Medulla oblongata (tissue), 1 donor: ENCODE measurements around the gene PDAP1.
A peak's percentile ranks its signal among the peaks of the same experiment; 100 is the strongest.
"Not testable (repeated sequence)": the region's sequence is repeated elsewhere in the genome, so short reads cannot be mapped to it uniquely, and the experiment has no call there.

Source experiments
- DNase-seq: peaks from one replicate; pipeline ENCODE4 v3.0.0-alpha.2; 2015; ENCODE audit errors: extremely low spot score

PDAP1 gene

DNA sequence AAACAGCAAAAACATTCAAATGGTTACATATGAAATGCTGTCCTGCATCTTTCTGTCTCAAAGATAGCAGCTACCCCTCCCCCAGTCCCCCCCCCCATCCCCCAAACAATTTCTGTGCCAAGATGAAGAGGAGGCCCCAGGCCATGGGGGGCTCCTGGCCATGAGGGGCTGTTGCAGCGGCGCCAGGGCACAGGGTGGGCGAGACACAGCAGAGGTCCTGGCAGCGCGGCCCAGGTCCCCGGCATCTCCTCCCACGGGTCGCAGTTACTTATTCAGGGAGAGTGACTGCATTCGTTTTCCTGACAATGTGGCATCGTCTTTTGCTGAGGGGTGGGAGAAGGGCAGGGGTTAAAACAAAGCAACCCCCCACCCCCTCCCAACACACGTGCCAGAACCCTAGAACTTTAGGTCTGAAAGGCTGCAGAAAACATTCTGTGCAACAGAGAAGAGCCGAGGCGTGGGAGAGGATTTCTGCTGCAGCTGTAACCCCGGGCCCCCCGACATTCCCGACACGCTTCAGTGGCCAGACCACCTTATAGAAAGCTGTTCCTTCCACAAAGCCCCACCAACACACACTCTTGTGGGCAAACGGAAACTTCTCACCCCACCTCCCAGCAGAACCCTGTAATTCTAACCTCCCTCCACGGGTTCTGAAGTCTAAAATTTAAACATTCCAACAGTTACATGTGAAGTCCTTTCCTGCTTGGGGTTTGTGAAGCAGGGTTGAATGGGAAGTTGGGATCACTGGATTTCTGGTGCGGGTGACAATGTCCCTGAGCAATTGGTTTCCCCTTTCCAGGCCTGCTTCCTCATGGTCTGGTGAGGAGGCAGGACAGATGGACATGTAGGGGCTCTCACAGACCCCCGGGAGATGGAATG is 11.7 kb downstream of the PDAP1 start:
- DNase-seq, result no peak

DNA sequence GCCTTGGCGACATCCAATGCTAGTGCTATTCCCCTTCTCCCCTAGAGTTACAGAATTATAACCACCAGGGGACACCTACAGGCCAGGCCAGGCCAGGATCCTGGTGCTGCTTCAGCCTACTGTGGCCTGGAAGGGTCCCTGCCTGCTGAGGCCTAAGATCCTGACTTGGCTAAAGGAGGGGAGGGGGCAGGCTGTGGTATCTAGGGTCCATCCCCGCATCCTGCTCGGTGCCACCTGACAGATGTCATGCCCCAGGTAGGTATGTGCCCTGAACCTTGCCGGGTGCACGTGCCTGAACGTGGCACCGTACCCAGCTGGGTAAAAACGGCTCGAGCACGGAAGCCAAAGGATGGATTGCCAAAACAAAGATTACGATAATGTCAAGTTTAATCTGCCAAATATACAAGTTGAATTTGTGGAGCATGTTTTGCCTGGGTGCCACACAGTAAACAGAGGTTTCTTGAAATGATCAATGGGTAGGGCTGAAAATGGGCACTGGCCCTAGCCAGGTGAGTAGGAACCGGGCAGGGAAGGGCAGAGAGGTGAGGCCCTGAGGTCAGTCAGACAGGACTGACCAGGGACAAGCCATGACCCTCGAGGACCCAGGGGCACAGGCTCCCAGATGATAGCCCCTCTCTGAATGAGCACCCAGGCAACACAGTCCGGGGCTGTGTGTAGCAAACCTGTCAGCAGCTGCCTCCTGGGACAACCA is 12.6 kb downstream of the PDAP1 start:
- no peak for DNase-seq

DNA sequence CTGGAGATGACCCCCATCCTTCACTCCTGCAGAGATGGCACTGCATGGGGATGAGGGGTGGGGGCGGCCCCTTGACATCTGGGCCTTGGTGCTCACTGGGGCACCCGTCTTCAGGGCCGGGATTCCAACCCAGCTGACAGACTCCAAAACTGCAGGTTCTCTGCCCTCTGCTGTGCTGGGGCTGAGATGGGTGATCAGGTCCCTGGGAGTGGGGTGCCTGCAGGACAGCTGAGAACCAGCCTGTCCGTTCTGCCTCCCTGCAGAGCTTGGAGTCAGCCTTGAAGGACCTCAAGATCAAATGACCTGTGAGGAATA is 14.3 kb downstream of the PDAP1 start:
- DNase-seq, result no peak

DNA sequence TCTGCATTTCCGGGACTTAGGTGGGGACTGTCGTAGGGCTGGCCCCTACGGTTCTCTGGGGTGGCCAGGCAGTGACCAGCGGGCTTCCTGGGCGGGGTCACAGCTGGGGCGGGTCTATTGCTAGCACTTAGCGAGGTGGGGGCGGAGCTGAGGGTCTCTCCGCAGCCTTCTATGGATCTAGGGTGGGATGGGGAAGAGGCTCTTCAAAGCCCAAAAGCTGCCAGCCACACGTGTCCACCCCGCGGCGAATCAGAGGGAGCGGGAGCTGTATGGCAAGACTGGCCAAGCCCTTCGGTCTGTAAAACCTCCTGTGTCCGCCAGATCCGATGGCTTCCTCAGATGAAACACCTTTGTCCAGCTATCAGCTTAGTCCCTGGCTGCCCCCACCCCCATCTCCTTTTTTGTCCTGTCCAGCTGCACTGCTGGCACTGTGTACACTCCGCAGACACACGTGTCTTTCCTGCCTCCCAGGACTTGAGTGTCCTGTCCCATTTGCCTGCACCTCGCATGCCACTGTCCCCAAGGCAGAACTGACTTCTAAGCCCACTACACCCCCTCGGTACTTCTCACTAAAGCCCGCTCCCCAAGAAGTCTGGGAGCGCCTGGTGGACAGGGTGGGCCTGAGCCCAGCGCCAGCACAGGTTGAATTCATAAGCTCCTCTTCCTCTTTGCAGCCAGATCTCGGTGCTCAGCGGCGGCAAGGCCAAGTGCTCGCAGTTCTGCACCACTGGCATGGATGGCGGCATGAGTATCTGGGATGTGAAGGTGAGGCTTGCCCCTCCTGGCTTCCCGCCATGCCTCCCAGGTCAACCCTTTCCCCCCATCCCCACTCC is 14.8 kb downstream of the PDAP1 start:
- no peak for DNase-seq

DNA sequence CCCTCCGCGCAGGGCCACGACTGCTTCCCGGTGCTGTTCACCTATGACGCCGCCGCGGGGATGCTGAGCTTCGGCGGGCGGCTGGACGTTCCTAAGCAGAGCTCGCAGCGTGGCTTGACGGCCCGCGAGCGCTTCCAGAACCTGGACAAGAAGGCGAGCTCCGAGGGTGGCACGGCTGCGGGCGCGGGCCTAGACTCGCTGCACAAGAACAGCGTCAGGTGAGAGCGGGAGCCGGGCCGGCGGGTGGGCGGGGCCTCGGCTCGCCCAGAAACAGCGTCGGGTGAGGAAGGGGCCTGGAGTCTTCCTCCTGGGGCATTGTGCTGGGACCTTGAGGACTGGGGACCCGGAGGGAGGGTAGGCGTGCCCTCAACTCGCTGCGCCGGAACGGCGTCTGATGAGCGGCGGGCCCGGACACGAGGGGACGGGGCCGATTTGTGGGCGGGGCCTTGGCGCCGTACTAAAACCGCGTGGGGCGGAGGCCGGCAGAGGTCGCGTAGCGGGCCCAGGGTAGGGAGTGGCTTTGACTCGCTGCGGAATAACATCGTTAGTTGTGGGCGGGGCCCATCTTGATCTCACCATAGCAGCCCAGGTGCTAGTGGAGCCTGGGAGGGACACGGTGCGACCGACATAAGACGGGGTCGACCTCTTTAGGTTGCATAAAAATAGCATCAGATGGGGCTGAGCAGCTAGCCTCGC is 15.6 kb downstream of the PDAP1 start:
- peak; percentile 19 for DNase-seq

DNA sequence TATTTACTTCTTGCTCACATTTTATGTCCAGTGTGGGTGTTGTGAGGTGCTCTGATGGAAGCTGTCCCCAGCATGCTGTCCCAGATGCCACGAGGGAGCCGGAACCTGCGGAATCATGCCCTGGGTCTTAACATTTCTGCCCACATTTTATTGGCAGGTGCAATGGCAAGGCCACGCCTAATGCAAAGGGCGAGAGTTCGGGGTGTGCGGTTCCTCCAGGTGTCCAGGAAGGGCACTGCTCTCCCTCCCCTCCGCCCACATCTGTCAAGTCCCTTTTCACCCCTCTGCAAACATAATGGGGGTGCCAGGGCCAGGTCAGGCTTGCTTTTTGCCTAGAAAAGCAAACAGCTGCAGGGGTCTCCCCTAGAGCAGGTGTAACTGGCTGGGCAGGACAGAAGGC is 16.4 kb downstream of the PDAP1 start:
- DNase-seq, result no peak

DNA sequence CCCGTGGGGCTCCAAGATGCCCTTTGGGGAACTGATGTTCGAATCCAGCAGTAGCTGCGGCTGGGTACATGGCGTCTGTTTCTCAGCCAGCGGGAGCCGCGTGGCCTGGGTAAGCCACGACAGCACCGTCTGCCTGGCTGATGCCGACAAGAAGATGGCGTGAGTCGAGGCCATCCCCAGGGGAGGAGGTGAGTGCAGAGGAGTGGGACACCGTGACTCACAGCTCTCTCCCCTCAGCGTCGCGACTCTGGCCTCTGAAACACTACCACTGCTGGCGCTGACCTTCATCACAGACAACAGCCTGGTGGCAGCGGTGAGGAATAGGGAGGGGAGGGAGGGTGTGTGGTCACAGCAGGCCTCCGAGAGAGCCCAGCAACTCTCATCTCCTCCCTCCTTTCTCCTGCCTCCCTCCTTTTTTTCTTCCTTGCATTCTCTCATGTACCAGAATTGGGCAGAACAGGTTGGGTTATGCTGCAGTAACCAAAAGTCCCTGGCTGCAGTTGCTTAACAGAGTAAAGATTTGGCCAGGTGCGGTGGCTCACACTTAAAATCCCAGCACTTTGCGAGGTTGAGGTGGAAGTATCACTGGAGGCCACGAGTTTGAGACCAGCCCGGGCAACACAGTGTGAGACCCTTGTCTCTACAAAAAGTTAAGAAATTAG is 17.3 kb downstream of the PDAP1 start:
- DNase-seq, result no peak

DNA sequence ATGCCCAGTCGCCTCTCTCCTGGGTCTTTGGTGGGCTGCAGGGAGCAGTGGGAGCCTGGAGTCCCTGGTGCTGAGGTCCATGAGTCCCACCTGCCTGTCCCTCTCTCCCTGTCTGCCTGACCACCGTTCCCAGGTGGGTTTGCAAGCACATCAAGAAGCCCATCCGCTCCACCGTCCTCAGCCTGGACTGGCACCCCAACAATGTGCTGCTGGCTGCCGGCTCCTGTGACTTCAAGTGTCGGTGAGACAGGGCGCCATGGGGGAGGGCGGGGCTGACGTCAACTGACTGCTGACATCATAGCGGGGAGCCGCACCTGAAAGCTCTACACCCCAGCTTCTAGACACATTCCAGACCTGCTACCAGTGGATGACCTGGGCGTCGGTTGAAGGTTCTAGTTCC is 18.6 kb downstream of the PDAP1 start:
- DNase-seq, result no peak

DNA sequence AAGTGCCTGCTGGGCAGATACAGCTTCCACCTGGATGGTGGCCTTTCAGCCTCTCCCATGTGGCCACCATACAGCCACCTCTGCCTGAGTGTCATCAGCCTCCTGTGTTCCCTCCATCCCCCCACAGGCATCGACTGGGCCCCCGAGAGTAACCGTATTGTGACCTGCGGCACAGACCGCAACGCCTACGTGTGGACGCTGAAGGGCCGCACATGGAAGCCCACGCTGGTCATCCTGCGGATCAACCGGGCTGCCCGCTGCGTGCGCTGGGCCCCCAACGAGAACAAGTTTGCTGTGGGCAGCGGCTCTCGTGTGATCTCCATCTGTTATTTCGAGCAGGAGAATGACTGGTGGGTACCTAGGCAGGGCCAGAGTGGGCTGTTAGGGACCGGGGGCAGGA is 20.5 kb downstream of the PDAP1 start:
- no peak for DNase-seq

DNA sequence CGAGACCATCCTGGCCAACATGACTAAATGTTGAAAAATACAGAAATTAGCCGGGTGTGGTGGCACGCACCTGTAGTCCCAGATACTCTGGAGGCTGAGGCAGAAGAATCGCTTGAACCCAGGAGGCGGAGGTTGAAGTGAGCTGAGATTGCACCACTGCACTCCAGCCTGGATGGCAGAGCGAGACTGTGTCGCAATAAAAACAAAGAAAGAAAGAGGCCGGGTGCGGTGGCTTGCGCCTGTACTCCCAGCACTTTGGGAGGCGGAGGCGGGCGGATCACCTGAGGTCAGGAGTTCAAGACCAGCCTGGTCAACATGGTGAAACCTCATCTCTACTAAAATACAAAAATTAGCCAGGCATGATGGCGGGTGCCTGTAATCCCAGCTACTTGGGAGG is 21.2 kb downstream of the PDAP1 start:
- not testable (repeated sequence) for DNase-seq

DNA sequence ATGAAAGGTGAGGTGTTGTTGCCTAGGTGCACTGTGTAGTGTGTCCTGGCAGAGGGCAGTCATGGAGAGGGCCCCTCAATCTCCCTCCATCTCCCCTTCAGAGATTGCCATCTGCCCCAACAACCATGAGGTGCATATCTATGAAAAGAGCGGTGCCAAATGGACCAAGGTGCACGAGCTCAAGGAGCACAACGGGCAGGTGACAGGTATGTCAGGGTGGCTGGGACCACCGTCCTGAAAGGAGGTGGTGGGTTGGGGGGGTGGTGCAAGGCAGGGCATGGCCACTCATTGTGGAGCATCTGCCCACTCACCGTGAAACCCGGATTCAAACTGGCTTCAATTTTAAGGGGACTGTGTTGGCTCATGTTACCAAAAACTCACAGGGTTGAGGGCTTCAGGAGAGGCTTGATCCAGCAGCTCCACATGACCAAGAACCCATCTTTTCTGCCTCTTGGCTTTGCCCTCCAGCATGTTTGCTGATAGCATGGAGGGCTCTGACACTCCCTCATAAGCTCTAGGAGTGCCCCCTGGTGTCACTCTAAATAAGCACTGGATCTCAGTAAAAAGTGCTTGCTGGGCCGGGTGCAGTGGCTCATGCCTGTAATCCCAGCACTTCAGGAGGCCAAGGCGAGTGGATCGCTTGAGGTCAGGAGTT is 21.7 kb downstream of the PDAP1 start:
- no peak for DNase-seq

DNA sequence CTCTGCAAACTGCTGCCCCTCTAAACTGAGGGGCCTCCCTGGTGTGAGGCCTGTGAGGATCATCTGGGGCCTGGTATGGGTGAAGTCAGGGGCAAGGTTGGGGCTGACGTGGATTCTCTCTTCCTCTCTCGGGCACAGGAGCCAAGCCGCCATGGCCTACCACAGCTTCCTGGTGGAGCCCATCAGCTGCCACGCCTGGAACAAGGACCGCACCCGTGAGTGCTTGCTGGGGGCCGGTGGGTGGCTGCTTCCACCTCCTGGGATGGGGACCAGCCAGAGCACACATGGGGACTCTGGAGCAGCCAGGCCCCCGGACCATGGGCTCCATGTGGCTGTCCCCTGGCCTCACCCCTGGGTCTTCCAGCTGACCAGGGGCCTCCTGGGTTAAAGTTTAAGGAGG is 22.8 kb downstream of the PDAP1 start:
- no peak for DNase-seq

DNA sequence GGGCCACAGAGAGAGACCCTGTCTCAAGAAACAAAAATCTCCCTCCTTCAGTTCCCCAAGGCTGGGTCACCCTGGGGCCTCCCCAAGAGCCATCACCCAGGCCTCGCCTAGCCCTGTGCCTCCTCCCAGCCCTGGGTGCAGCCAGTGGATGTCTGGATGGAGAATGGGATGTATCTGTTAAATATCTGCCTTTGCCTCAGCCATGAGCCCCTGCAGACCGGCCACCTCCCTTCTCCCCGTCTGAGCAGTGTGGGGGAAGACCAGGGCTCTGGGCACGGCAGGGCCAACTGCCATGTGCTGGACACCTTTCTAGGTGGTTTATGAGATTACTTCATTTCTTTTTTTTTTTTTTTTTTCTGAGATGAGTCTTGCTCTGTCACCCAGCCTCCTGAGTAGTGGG is 23.9 kb downstream of the PDAP1 start:
- no peak for DNase-seq

DNA sequence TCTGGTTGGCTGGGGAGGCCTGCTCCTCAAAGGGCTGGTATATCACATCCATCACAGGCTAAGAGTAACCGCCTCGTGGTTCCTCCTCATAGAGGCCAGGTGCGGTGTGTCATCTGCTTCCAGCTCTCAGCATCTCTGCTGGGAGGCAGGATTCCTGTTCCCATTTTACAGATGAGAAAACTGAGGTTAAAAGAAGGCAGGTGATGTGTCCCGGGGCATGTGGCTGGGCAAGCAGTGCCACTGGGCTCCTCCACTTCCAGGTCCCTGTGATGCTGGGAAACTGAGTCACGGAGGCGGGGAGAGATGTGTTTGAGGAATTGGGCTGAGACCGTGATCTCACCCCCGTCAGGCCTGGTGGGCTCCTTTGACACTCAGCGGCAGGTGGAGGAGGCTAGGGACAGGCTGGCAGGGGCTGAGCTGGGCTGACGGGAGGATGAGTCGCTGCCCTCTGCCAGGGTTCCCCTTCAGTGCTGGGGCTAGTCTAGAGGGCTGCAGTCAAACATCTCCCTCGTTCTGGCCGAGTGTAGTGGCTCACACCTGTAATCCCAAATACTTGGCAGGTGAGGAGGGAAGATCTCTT is 24.5 kb downstream of the PDAP1 start:
- no peak for DNase-seq

DNA sequence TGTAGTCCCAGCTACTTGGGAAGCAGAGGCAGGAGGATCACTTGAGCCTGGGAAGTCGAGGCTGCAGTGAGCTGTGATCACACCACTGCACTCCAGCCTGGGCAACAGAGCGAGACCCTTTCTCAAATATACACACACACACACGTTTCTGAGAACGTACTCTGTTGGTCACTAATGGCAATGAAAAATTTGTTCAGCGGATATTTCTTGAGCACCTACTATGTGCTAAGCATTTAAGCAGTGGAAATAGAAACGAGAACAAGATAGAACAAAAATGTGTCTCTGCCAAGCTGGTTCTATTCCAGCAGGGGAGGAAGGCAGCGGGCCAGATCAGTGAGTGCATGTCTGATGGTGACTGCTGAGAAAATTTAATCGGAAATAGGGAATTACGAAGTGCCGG is 25.2 kb downstream of the PDAP1 start:
- no peak for DNase-seq

DNA sequence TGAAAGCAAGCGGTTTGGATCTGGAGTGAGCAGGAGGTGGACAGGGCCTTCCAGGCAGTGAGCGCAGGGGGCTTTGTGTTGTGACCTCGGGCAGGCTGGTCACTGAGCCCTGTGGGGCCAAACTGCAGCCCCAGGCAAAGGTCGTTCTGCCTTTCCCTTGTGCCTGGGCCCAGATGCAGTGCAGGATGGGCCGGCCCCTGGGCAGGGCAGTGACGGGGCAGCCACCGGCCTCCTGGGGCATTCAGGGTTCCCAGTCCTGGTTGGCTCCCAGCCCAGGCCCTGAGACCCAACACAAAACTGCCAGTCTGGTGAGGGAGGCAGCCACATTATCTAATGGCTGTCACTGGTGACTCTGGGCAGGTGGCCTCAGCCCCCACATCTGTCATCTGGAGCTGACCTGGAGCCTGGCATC is 26.7 kb downstream of the PDAP1 start:
- no peak for DNase-seq

DNA sequence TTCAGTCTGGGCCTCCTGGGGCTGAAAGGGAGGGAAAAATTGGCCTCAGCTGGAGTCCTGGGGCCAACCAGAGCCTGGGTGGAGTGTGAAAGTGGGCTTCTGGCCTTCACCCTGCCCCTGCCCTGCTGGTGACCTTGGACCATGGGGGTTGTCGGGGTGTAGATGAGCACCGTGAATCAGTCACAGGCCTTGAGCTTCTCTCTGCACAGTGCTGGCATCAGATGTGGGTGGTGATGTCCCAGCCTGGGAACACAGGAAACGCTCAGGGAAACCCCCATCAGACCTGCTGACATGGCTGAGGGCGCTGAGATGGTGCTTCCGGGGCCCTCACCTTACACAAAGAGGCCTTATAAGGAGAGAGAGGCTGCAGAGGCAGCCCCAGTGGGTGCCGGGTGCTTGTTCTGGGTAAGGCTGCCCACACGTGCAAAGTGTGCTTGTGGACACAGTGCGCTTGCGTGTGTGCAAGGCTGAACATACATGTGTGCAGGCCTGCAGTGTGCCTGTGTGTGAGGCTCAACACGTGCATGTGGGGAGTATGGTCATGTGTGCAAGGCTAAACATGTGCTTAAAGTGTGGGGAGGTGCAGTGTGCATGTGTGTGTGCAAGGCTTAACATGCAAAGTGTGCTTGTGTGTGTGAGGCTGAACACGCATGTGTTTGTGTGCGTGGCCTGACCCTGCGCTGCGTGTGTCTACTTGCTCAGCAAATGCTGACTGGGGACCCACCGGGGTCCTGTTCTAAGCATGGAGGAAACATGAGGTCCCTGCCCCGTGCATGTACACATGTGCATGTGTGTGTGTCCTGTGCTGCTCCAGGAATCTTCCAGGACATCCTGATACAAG is 27.4 kb downstream of the PDAP1 start:
- DNase-seq, result no peak

DNA sequence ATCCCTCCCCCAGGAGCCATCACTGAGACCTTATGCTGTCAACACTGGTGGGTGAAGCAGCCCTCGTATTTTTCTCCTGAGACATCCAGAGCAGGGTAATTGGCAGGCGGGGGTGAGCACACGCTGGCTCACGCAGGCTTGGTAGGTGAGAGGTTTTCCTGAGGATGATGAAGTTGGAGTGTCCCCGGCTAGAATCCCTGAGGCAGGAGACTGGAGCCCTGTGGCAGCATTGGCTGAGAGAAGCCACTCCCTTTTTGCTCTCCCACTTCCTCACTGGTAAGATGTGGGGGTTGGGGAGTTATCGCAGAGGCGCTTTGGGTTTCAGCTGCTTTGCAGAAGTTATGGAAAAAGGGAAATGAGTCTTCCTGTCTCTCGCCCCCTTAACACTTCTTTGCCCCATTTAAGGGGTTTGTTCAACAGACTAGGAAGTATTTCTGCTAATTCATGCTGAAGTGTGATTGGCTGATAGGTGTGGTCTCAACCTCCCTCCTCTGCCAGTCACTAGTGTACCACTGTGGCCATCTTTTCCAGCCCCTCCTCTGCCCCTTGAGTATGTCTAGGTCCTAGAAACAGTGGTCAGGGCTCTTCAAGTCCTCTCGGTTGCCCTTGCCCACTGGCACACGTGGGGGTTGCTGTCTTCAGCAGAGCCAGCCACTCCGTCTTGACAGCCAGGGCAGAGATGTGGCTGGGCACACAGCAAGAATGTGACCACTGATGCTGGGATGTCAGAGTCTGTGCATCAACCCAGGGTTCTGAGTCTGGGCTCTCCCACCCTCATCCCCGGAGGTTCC is 28.2 kb downstream of the PDAP1 start:
- peak; percentile 88 for DNase-seq

DNA sequence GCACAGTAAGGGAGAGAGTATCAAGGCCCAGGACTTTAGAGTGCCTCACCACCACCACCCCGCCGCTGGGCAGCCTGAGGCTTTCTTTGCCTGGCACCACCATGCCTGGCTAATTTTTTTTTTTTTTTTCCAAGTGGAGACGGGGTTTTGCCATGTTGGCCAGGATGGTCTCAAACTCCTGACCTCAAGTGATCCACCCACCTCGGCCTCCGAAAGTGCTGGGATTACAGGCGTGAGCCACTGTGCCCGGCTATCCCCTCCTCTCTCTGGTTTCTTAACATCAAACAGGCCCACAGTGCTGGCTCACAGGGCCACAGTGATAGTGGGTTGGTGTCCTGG is 28.7 kb downstream of the PDAP1 start:
- DNase-seq, result not testable (repeated sequence)
